Measurements from ENCODE around the gene PTGES.

Gene PTGES

DNA sequence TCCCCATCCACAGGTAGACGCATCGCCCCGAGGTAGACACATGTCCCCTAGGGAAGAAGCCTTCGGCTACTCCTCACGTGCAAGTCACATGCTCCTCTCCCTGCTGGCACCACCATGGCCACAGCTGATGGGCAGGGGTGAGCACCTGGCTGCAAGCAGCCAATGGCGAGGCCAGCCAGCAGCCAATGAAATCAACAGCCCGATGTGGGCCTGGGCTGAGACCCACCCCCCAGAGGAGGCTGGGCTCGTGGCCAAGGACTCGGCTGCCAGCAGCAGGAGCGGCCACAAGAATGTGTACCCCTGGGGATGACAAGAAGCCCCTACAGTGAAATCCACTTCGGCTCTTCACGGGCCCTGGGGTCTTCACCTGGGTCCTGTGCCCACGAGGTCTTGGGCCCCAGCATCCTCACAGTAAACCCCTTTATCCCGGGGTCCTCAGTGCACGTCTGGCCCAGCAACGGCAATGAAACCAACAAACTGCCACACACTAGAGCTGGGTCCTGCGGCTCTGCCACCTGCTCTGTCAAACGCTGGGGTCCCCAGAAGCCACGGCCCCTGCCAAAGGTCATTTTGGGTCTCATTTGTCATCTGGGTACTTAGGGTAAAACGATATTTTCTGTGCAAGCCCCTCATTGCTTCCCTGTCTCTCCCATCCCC lies 22.1 kb upstream of the PTGES start:
- no peaks in the 10 kb centered on the region for H3K36me3 Mint-ChIP-seq (ENCODE audit: low read depth)
- peaks cover 24% of the 10 kb centered on the region for H3K27me3 Mint-ChIP-seq (ENCODE audit: low read depth, poor library complexity)
- TF ChIP-seq, protein P1, sequence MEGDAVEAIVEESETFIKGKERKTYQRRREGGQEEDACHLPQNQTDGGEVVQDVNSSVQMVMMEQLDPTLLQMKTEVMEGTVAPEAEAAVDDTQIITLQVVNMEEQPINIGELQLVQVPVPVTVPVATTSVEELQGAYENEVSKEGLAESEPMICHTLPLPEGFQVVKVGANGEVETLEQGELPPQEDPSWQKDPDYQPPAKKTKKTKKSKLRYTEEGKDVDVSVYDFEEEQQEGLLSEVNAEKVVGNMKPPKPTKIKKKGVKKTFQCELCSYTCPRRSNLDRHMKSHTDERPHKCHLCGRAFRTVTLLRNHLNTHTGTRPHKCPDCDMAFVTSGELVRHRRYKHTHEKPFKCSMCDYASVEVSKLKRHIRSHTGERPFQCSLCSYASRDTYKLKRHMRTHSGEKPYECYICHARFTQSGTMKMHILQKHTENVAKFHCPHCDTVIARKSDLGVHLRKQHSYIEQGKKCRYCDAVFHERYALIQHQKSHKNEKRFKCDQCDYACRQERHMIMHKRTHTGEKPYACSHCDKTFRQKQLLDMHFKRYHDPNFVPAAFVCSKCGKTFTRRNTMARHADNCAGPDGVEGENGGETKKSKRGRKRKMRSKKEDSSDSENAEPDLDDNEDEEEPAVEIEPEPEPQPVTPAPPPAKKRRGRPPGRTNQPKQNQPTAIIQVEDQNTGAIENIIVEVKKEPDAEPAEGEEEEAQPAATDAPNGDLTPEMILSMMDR (IDR thresholded peaks at IDR 0.05) = no peak
- H3K4me3 Mint-ChIP-seq = no peak overlapping the region
- no peak for DNase-seq
- H3K27ac Mint-ChIP-seq = no peak overlapping the region
- peaks cover 31% of the 10 kb centered on the region for H3K4me1 Mint-ChIP-seq
- no peaks in the 10 kb centered on the region for H3K9me3 Mint-ChIP-seq

DNA sequence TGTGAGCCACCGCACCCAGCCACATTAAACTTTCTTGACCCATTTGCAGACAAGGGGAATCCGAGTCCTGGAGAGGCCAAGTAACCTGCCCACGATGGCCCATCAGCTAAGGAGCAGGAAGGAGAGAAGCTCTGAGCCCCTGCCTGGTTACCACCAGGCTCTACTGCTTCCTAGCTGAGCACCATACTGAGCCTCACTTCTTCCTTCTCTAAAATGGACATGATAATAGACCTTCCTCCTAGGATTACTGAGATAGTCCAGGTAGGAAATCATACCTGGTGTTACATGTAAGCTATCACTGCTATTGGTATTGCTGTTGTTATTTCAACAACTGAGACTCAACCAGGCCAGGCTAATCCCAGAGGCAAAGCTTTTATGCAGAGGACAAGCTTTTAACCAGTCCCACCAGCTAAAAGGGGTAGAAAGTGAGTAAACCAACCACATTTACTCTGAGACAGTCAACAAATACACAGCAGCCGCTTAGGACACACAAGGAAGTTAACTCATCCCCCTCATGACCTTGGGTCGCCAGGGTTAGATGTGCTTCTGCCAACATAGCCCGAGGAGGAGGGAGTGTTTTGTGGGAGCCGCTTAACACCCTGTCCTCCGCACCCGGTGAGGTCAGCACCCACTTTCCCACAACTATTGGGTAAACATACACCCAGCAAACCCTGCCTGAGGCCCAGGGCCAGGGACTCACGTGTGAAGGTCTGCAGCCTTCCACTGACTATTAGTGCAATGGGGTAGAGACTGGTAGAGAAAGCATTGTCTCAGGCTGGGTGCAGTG lies 20.6 kb upstream of the PTGES start:
- Mint-ChIP-seq H3K27ac (no peak overlapping the region), H3K27me3 (ENCODE audit: low read depth, poor library complexity) (peaks cover 15% of the 10 kb centered on the region), H3K36me3 (ENCODE audit: low read depth) (no peaks in the 10 kb centered on the region), H3K4me3 (no peak overlapping the region), H3K4me1 (peaks cover 31% of the 10 kb centered on the region), H3K9me3 (no peaks in the 10 kb centered on the region)
- DNase-seq = no peak
- TF ChIP-seq, protein P1 (IDR thresholded peaks at IDR 0.05) = no peak

DNA sequence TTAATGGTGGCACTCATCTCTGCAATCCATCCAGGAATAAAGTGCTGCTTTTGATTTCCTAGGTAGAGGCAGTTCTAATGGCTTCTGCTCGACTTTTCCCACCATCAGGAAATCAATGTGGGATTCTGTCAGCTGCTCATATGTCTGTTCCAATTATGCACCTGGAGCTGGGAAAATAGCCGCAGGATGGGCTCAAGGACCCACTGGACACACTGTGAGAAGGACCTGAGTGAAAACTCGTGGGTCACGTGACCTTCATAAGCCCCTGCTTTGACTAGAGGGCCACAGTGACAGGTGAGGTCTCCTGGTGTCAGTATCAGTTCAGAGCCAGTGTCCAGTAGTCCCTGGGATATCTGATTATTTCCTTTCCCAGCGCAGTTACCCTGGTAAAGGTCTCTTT lies 17.9 kb upstream of the PTGES start:
- H3K27ac Mint-ChIP-seq = no peak overlapping the region
- TF ChIP-seq, protein P1 (IDR thresholded peaks at IDR 0.05) = no peak
- H3K27me3 Mint-ChIP-seq (ENCODE audit: low read depth, poor library complexity) = peaks cover 17% of the 10 kb centered on the region
- DNase-seq = no peak
- H3K4me1 Mint-ChIP-seq = peaks cover 12% of the 10 kb centered on the region
- H3K9me3 Mint-ChIP-seq = no peaks in the 10 kb centered on the region
- H3K36me3 Mint-ChIP-seq (ENCODE audit: low read depth) = no peaks in the 10 kb centered on the region
- no peak overlapping the region for H3K4me3 Mint-ChIP-seq

DNA sequence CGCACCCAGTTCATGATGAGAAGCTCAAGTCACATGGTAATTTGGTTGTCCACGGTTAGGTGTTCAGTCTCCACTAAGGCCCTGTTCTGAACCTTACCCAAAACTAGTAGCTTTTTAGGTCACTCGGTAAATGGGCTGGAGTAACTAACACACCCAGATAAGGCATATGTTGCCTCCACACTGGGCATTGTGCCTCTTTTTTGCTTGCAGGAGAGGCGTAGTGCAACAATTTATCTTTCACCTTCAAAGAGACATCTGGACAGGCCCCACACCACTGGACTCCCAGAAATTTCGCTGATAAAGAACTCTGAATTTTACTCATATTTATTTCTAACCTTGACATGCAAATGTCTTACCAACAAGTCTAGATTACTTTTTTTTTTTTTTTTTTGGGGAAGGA lies 16.8 kb upstream of the PTGES start:
- Mint-ChIP-seq H3K9me3 (no peaks in the 10 kb centered on the region), H3K27me3 (ENCODE audit: low read depth, poor library complexity) (peaks cover 17% of the 10 kb centered on the region), H3K27ac (no peak overlapping the region), H3K4me3 (no peak overlapping the region), H3K4me1 (peaks cover 8% of the 10 kb centered on the region), H3K36me3 (ENCODE audit: low read depth) (no peaks in the 10 kb centered on the region)
- TF ChIP-seq, protein P1 (IDR thresholded peaks at IDR 0.05) = no peak
- no peak for DNase-seq

DNA sequence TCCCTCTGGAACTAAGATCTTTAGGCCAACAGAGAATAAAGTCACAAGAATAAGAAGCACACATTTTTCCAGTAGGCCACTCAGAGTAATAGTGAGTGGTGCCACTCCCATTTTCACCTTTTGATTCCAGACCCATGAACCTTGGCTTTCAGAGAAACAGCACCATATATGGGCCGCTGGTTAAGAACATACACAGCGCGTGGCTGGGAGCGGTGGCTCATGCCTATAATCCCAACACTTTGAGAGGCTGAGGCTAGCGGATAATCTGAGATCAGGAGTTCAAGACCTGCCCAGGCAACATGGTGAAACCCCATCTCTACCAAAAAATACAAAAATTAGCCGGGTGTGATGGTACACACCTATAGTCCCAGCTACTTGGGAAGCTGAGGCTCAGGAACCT lies 15.6 kb upstream of the PTGES start:
- Mint-ChIP-seq H3K4me1 (peaks cover 11% of the 10 kb centered on the region), H3K9me3 (no peaks in the 10 kb centered on the region), H3K4me3 (no peak overlapping the region), H3K27ac (no peak overlapping the region), H3K36me3 (ENCODE audit: low read depth) (no peaks in the 10 kb centered on the region), H3K27me3 (ENCODE audit: low read depth, poor library complexity) (peaks cover 13% of the 10 kb centered on the region)
- TF ChIP-seq, protein P1 (IDR thresholded peaks at IDR 0.05) = no peak
- DNase-seq = no peak
